Fibroblast of lung (primary cell): ENCODE data around the gene PTCH2. TPM values are rescaled to one million over a fixed set of nuclear protein-coding genes. Genes with fewer than 3 reads are reported as not detected.
A peak's percentile ranks its signal among the peaks of the same experiment; 100 is the strongest.

ENCODE experiments used
- DNase-seq, 2 donors: peaks; one replicate each; pipeline versions ENCODE4 v3.0.0 to v3.0.0-alpha.2; 2010; ENCODE audit warnings: low read depth in 2 of 2
- H2AFZ ChIP-seq: 2 replicates; pipeline ENCODE4 v1.5.1; 2012; ENCODE audit warnings: low read length, control low read depth, inconsistent platforms
- H3K27ac ChIP-seq: 2 replicates; pipeline ENCODE4 v1.5.1; 2011; ENCODE audit warnings: low read length, control low read depth; ENCODE audit not compliant: insufficient read depth
- H3K27me3 ChIP-seq: 2 replicates; pipeline ENCODE4 v1.5.1; 2011; ENCODE audit warnings: mild to moderate bottlenecking, low read length; ENCODE audit not compliant: control insufficient read depth, insufficient read depth
- H3K36me3 ChIP-seq: 2 replicates; pipeline ENCODE4 v1.5.1; 2011; ENCODE audit warnings: low read length; ENCODE audit not compliant: control insufficient read depth, insufficient read depth
- H3K4me1 ChIP-seq: 2 replicates; pipeline ENCODE4 v1.5.1; 2011; ENCODE audit warnings: low read length; ENCODE audit not compliant: control insufficient read depth, insufficient read depth; ENCODE audit errors: extremely low read depth
- H3K4me2 ChIP-seq: 2 replicates; pipeline ENCODE4 v1.5.1; 2011; ENCODE audit warnings: low read length, control low read depth; ENCODE audit not compliant: insufficient read depth; ENCODE audit errors: extremely low read depth
- H3K4me3 ChIP-seq, 4 experiments: fragments of 200-600 bp in 1 of 4; sonication (generic) in 1 of 4; replicated peaks in 1 of 4; 2 replicates each; pipeline ENCODE4 v1.5.1; 2011 to 2016; ENCODE audit warnings: low read length in 4 of 4, low read depth in 3 of 4, mild to moderate bottlenecking in 3 of 4, control low read depth in 2 of 4, inconsistent platforms in 1 of 4, mixed read lengths in 1 of 4; ENCODE audit not compliant: insufficient read depth in 1 of 4; ENCODE audit errors: control extremely low read depth in 1 of 4
- H3K79me2 ChIP-seq: 2 replicates; pipeline ENCODE4 v1.5.1; 2012; ENCODE audit warnings: mild to moderate bottlenecking, low read length, inconsistent platforms; ENCODE audit not compliant: control insufficient read depth, insufficient read depth
- H3K9ac ChIP-seq: 2 replicates; pipeline ENCODE4 v1.5.1; 2011; ENCODE audit warnings: mild to moderate bottlenecking, low read length, control low read depth; ENCODE audit not compliant: insufficient read depth
- H3K9me3 ChIP-seq: 2 replicates; pipeline ENCODE4 v1.5.1; 2012; ENCODE audit warnings: low read depth, low read length; ENCODE audit not compliant: control insufficient read depth, insufficient read depth
- H4K20me1 ChIP-seq: 2 replicates; pipeline ENCODE4 v1.5.1; 2011; ENCODE audit warnings: low read length; ENCODE audit not compliant: control insufficient read depth, insufficient read depth; ENCODE audit errors: extremely low read depth
- CTCF ChIP-seq, 2 donors: IDR thresholded peaks in 1 of 2; conservative IDR thresholded peaks in 1 of 2; 1 replicate in 1 of 2; 2 replicates in 1 of 2; pipeline ENCODE4 v1.5.1; 2011 to 2012; ENCODE audit warnings: low read length in 2 of 2, control low read depth in 1 of 2, inconsistent platforms in 1 of 2, low read depth in 1 of 2, mild to moderate bottlenecking in 1 of 2
- EZH2 ChIP-seq: IDR thresholded peaks from 2 replicates; pipeline ENCODE4 v1.5.1; 2012; ENCODE audit warnings: low read length, control low read depth, mild to moderate bottlenecking; ENCODE audit errors: missing control alignments
- polyA plus RNA-seq, 2 donors: library from polyadenylated mRNA; depleted of rRNA in 1 of 2; stranded (reverse) in 1 of 2; unstranded in 1 of 2; fragments of >200 nt; gene quantifications; 2 replicates each; pipeline ENCODE4 v1.2.1, GENCODE V29; 2011 to 2012; ENCODE audit warnings: missing spikeins in 1 of 2
- total RNA-seq: library from RNA; depleted of rRNA; stranded (reverse); fragments of >200 nt; gene quantifications from 2 replicates; pipeline ENCODE4 v1.2.1, GENCODE V29; 2014

The PTCH2 gene
- total and polyA plus RNA-seq, 2 donors (not counting 1 experiment from before 2014, with no cell fraction given) = 0.15 to 0.50 TPM

- DNase-seq = no peak
- Histone ChIP-seq H3K9ac (no peak overlapping the region), H3K4me3 (no peak overlapping the region), H3K79me2 (no peaks in the 10 kb centered on the region), H3K4me2 (no peak overlapping the region), H3K27me3 (no peaks in the 10 kb centered on the region), H3K9me3 (no peaks in the 10 kb centered on the region), H4K20me1 (no peaks in the 10 kb centered on the region), H3K4me1 (peaks cover 2% of the 10 kb centered on the region), H3K27ac (no peak overlapping the region), H3K36me3 (no peaks in the 10 kb centered on the region), H2AFZ (no peak overlapping the region)
- no peak for TF ChIP-seq CTCF (conservative IDR thresholded peaks at IDR 0.05 in 1 of 2, IDR thresholded peaks at IDR 0.05 in 1 of 2; ENCODE audit: low read depth in 1 of 2, low read length in 2 of 2)
- no peak for TF ChIP-seq EZH2
These were observed 20.8 kb downstream of the PTCH2 start for GRCh38 chr1:44822131-44822701.

- TF ChIP-seq EZH2 (no peak), CTCF (conservative IDR thresholded peaks at IDR 0.05 in 1 of 2, IDR thresholded peaks at IDR 0.05 in 1 of 2; ENCODE audit: low read depth in 1 of 2, low read length in 2 of 2) (no peak)
- H3K27me3 ChIP-seq = no peaks in the 10 kb centered on the region
- peaks cover 2% of the 10 kb centered on the region for H3K4me1 ChIP-seq
- no peaks in the 10 kb centered on the region for H4K20me1 ChIP-seq
- H3K9me3 ChIP-seq = no peaks in the 10 kb centered on the region
- H3K27ac ChIP-seq = no peak overlapping the region
- no peak overlapping the region for H2AFZ ChIP-seq
- DNase-seq = no peak
- H3K4me2 ChIP-seq = no peak overlapping the region
- H3K79me2 ChIP-seq = no peaks in the 10 kb centered on the region
- H3K4me3 ChIP-seq = no peak overlapping the region
- no peak overlapping the region for H3K9ac ChIP-seq
- no peaks in the 10 kb centered on the region for H3K36me3 ChIP-seq
These were observed 21.8 kb downstream of the PTCH2 start for GRCh38 chr1:44821240-44821715.

- peak overlapping the region; percentile 99 for H3K4me2 ChIP-seq
- peak overlapping the region; percentile 99 for H2AFZ ChIP-seq
- H3K4me1 ChIP-seq = peaks cover 3% of the 10 kb centered on the region
- no peaks in the 10 kb centered on the region for H3K27me3 ChIP-seq
- TF ChIP-seq CTCF (conservative IDR thresholded peaks at IDR 0.05 in 1 of 2, IDR thresholded peaks at IDR 0.05 in 1 of 2; ENCODE audit: low read depth in 1 of 2, low read length in 2 of 2) (no peak), EZH2 (no peak)
- H3K79me2 ChIP-seq = no peaks in the 10 kb centered on the region
- no peaks in the 10 kb centered on the region for H4K20me1 ChIP-seq
- peak overlapping the region; percentile 100 for H3K27ac ChIP-seq
- DNase-seq = no peak
- peak overlapping the region; percentile 97 for H3K9ac ChIP-seq
- H3K9me3 ChIP-seq = no peaks in the 10 kb centered on the region
- H3K36me3 ChIP-seq = no peaks in the 10 kb centered on the region
- H3K4me3 ChIP-seq = peak overlapping the region; percentile 30 to 63 (median 58)
These were observed 22.5 kb downstream of the PTCH2 start for GRCh38 chr1:44820328-44821239.
